SK-N-MC (cell line): ENCODE measurements around the gene PTGIS.

Source experiments
- EZH2 ChIP-seq: fragments of 200-600 bp; sonication (generic); IDR thresholded peaks from one replicate; pipeline ENCODE4 v1.6.1; 2017; ENCODE audit warnings: antibody characterized with exemption
- FOXP2 ChIP-seq: optimal IDR thresholded peaks from 2 replicates; pipeline ENCODE3; 2011; ENCODE audit warnings: mild to moderate bottlenecking, moderate library complexity; ENCODE audit not compliant: insufficient read depth; ENCODE audit errors: extremely low read length, control extremely low read depth
- POLR2AphosphoS5 ChIP-seq: IDR thresholded peaks from 2 replicates; pipeline ENCODE4 v1.6.1; 2012; ENCODE audit warnings: mild to moderate bottlenecking, low read depth, low read length, borderline replicate concordance

DNA sequence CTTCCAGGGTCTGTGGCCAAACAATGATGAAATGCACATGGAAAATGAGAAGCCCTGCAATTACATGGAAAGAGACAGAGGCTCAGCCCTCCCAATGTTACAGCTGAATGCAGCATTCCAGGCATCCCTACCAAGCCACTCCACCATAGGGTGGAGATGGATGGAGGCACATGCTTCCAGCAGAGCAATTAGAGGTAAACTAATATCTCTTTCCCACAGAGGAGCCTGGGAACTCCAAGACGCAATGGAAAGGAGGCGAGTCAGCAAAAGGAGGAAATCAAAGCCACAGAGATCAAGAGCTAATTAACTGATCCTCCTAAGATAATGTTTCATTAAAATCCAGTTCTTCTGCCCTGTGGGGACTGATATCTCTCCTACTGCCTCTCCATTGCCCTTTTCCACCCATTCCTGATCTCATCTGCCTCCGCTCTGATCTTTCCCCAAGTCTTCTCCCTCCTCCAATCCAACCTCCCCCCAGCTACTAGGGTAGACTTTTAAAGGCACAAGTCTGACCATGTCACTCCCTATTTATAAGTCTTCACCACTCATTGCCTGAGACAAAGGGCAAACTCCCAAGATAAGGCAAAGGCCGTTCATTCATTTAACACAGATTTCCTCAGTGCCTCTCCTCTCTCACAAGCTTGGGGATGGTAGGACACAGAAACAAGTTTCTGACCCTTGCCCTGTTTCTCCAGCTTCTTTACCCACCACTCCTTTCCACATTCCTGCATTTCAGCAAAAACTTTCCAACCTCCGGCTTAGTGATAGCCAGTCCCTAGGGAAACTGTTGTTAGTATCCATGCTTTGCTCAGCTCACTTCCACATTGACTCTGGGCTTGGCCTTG is 71.2 kb downstream of the PTGIS start:
- no peak for TF ChIP-seq EZH2
- no peak for TF ChIP-seq POLR2AphosphoS5
- TF ChIP-seq FOXP2, result no peak
